HG03103 (cell line): ENCODE measurements around the gene CUEDC2.

Experiments
- ATAC-seq: cut with Tn5 transposase; IDR thresholded peaks from one replicate; pipeline ENCODE4 v1.9.1; 2021; ENCODE audit warnings: low read depth; ENCODE audit not compliant: unreplicated experiment

CUEDC2 gene

DNA sequence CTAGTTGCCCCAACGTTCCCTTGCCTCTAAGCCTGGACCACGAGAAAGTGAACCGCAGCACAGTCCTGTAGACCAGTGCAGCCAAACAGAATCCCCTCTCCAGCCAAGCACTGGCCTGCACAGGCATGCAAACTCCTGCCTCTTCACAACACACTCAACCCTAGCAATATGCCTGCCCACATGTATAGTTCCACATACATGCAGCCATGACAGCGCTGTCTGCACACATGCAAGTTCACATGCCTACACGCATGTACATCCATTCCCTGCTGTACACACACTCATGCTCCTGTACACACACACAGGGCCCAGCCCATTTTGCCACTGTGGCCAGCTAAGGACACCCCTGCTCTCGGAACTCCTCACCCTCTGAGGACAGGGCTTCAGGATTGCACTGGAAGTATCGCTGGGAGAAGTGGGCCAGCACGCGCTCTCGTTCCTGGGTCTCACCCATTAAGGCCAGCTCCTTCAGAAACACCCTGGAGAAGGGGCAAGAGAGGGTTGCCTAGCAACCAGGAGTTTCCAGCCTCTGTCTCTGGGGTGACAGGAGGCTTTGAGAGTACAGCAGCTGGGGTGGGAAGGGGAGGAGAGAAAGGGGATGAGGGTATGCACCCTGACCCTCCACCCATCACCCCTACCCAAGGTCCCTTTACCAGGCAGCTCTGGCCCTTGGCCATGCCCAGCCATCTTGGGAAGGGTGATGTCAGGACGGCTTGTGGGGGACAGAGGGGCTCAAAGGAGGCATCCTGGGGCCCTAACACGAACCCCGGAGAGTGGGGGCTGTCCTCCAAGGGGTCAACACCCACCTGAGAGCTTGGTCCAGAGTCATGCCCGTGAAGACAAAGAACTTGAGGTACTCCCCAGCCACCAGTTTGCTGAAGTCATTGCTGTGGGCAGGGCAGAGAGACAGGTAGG is 20.8 kb downstream of the CUEDC2 start:
- no peak for ATAC-seq

DNA sequence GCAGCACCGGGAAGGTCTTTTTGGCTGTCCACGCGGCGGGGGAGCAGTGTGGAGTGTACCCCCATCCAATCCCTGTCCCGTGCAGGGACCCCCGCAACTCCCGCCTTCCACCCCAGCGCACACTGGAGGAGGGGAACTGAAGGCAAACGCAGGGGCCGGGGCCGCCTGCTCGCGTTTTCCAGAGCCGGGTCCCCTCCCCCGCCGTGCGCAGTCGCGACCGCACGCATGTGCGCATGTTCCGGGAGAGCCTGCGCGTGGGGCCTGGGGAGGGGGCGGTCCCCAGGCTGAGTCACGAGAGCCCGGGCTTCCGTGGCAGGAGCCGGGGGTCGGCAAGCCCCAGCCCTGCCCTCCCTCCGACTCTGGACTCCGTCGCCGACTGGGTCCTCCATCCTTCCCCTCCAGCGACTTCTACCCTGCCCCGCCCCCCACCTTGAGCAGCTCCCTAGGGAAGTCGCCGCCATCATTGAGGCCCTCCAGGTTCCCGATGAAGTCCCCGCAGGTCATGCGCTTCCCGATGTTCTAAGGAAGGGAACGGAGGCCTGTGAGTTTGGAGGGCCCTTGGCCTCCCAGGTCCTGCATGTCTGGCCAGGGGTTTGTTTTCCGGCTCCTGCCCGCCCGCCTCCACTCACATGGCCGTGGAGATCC is 21.8 kb downstream of the CUEDC2 start:
- ATAC-seq: no peak

DNA sequence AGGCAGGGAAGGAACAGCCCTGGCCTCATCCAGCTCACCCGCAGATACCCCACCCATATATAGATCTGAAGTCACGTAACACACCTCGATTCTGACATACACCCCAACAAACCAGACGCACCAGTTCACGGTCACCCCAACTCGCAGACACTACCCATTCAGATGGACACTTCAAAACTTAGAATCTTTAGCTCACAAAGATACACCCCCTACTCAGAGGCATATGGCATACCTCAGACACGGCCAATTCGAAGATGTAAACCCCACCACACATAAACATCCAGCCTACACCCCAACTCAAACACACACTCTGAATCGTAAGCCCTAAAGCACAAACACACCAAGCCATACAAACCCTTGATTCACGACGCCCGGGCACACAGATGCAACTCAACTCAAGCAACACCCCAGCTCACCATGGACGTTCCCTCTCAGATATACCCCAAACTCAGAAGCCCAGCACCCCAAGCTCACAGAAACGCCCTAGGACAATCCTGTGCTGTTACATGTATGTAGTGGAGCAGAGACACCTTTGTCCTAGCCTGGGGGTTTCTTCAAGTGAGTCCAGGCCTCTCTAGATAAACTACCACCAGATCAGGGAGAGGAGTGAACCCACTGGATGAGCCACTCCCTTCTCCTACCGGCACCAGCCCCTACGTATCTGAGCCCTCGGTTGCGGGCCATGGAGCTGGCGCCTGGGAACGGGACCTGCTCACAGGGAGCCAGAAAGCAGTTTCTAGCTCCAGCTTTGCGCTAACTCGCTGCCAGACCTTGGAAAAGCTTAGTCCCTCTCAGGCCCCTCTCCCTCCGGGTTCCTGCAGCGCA is 22.6 kb downstream of the CUEDC2 start:
- no peak for ATAC-seq

DNA sequence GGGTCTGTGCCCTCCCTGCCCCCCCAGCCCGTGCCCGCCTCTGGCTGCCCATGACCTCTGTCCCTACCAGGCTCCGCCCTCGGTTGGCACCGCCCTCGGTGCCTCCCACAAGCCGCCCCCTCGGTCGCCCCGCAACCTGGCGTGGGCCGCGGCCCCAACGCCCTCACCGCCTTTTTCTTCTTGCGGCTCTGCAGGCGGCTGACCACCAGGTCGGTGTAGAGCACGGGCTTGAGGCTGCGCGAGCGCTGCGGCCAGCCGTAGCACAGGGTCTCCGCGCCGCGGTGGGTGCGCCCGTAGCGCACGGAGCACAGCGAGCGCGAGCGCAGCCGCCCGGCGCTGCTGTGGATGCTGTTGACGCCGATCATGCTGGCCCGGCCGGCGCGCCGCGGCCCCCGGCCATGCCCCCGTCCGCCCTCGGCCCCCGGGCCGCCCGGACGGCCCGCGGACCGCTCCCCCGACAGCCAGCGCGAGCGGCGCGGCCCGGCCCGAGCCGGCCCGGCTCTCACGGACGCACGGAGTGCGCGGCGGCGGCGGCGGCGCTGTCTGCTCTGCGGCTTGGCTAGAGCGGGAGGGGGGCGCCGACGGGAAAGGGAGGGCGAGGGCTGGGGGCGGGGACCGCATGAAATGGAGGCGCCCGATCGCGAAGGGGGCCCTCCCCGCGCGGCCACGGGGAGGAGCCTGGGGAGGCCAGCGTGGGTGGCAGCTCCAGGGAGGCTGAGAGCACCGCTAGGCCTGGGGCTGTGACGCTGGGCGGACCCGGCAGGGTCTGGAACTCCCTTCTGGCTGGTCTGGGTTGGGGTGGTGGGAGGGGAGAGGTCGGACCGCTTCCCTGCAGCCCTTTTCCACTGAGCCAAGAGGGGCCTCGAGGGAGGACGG is 23.4 kb downstream of the CUEDC2 start:
- no peak for ATAC-seq

DNA sequence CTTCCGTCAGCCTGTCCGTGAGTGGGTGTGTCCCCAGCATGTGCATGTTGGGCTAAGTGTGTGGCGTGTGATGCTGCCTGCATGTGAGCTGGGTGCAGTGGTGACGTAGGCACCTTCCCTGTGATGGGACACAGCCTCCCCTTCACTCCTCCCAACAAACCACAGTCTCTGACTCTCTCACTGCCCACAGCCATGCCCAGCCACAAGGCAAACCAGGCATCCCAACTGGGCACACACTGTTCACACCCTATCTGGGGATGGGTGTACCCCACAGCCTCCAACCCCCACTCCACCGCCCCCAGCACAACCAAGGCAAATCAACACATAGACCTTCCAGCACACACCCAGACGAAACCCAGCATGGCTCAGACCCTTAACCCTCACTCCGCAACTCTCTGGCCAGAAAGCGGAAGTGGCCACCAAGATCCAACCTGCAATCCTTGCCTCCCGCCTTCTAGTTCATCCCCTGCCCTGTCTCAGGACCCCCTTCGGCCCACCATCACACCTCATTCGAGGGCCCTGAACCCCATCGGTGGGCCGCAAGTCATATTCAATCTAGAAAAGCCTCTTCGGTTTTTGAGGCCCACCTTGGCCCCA is 24.1 kb downstream of the CUEDC2 start:
- ATAC-seq: no peak

DNA sequence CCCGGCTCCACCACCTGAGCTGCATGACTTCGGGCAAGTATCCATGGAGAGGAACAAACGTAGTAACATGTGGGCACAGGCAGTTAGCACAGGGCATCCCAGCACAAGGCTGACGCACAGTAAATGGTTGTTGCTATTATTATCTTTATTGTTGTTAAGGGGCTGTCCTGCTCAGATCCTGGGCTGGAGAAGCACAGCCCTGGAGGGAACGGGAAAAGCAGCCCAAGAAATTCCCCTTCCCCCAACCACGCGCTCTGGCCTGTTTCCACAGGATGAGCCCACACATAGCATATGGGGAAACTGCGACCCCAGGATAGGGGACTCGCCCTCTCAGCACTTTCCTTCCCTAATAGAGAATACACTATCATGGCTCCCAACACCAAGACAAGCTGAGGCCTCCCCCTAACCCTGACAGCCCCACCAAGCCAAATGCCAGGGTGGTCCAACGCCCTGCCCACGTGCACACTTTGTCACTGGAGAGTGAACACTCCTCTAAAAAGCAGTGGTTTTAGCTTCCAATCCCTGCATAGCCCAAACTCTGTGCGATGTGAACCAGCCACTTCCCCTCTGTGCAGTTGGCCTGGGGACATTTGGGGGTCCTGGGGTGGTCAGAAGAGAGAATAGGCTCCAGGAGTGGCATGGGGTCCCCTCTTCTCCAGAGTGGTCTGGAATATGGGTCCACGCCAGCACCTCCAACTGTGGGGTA is 24.8 kb downstream of the CUEDC2 start:
- no peak for ATAC-seq

DNA sequence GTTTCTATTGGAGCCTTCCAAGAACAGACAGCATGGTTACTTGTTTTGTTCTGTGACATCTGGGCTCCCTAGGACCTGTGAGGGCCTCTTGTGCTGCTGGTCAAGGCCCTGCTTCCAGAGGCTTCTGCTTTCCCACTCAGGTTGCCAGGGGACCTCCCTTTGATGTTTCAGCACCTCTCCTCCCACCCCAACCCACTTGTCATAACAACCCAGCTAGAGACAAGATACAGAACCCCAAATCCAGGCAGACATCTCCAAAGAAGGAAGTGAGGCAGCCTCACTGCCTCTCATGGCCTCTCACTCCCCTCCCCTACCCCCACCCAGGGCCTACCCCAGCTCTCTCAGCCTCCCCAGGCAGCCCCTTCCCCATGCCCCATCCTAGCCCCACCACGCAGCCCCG is 25.6 kb downstream of the CUEDC2 start:
- no peak for ATAC-seq

DNA sequence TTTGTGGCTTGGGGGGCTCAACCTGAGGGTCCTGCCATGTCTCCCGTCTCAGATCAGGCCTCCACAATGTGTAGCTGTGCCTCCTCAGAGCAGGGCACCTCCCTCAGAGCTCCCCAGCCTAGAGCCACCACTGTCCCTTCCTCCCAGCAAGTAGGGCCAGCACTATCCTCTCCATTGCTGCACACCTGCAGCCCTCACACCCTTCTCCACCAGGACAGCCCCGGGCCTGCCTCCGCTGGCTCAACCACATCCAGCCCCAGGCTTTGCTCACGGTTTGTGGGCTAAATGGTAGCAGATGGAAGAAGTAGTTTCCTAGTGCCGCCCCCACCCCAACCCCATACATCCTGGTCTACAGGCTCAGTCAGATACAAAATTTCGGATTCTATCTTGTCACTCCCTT is 26.7 kb downstream of the CUEDC2 start:
- ATAC-seq: no peak

DNA sequence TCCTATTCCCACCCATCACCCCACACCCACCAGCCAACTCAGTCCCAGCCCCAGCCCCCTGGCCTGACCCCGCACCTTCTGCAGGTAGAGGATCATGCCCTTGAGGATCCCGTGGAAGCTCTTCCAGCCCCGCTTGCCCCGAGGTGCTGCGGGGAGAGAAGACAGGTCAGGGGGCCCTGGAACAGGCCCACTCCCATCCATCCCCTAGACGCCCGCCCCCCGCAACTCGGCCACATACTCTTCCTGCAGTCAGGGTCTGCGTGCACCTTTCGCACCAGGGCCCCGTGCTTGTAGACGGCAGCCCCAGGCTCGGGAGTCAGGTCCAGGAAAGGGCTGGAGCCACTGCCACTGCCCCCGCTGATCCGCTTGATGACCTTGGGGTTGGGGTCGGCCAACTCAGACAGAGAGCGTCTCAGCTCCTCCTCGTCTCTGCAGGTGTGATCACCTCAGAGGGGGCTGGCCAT is 27.2 kb downstream of the CUEDC2 start:
- no peak for ATAC-seq

DNA sequence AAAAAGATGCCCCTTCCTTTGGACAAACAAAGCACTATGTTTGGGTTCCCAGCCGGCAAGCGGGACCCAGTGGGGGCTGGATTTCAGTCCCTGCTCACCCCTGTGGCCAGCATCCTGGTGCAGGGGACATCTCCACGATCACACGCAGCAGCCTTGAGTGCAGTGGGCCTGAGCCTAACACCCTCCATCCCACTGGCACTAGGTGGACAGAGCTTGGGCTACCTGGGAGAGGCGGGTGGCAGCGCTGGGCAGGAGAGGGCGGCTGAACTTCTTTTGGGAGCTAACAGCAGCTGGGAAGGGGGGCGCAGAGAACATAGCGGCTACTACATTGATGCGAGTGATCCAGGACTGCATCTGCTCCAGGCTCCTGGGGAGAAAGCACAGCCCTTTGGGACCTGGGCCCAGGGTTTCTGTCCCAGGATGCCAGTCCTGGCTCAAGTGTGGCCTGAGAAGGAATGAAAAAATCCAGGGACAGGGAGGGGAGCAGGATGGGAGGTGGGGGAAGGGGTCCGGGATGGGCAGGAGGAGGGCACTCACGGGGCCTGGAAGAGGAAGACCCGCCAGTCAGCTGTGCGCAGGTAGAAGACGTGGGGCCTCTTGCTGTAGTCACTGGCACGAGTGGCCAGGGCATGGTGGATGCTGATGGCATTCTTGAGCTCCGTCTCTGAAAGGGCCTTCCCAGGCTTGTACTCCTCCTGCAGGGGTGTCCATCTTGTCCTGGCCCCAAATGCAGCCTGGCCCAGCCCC is 27.8 kb downstream of the CUEDC2 start:
- ATAC-seq: no peak

DNA sequence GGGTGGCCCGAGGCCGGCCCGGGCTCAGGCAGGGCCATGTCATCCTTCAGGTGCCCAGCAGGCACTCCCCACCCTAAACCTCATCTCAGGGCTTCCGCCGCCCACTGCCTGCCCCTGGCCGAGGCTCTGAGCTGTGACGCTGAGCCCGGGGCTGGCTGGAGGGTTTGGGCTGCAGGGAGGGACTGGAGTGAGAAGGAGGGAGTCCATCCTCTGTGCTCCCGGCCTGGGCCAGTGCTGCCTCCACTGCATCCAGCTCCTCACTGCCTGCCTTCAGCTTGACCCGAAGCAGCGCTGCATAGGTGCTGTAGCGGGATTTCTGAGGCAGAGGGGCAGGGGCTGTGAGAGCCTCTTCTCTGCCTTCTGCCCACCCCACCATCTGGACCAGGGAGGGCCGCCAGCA is 29.3 kb downstream of the CUEDC2 start:
- no peak for ATAC-seq

DNA sequence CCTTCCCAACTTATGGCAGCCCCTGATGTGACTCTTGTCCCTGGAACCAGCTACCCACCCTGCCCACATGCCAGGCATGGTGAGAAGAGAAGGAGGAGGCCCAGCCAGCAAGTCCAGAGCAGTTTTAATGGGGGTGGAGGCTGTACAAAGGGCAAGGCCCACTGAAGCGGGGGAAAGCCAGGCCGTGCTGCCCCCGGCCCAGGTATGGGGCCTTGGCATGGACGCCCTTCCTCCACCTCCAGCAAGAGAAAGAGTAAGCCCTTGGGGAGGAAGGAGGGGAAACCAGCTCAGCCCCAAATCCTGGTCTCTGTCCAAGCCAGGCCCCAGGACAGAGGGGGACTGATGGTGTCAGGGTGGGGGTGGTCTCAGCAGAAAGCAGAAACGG is 29.9 kb downstream of the CUEDC2 start:
- no peak for ATAC-seq

DNA sequence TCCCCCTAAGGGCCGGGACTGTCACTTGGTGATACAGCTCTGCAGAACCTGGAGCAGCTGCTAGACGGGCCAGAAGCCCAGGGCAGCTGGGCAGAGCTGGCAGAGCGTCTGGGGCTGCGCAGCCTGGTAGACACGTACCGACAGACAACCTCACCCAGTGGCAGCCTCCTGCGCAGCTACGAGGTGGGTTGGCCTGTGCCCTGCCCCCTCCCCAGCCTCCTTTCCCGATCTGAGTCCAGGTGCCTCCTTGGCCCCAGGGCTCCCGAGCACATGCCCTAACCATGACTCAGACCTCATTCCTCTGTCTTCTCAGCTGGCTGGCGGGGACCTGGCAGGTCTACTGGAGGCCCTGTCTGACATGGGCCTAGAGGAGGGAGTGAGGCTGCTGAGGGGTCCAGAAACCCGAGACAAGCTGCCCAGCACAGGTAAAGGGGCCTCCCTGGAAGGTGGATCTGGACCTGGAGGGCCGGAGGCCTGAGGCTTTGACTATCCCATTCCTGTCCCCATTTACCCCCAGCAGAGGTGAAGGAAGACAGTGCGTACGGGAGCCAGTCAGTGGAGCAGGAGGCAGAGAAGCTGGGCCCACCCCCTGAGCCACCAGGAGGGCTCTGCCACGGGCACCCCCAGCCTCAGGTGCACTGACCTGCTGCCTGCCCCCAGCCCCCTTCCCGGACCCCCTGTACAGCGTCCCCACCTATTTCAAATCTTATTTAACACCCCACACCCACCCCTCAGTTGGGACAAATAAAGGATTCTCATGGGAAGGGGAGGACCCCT is 30.5 kb downstream of the CUEDC2 start:
- no peak for ATAC-seq

DNA sequence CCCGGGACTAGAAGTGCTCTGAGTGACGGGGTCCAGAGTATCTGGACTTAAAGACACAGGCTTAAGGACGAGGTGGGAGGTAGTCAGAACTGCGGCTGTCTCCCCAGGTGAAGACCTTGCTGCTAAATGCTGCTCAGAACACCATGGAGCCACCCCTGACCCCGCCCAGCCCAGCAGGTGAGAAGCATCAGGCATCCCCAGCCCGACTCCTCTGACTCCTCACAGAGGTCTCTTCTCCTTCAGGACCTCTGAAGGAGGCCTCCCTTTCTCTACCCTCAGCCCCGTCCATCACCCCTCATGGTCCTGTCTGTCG is 31.1 kb downstream of the CUEDC2 start:
- no peak for ATAC-seq

DNA sequence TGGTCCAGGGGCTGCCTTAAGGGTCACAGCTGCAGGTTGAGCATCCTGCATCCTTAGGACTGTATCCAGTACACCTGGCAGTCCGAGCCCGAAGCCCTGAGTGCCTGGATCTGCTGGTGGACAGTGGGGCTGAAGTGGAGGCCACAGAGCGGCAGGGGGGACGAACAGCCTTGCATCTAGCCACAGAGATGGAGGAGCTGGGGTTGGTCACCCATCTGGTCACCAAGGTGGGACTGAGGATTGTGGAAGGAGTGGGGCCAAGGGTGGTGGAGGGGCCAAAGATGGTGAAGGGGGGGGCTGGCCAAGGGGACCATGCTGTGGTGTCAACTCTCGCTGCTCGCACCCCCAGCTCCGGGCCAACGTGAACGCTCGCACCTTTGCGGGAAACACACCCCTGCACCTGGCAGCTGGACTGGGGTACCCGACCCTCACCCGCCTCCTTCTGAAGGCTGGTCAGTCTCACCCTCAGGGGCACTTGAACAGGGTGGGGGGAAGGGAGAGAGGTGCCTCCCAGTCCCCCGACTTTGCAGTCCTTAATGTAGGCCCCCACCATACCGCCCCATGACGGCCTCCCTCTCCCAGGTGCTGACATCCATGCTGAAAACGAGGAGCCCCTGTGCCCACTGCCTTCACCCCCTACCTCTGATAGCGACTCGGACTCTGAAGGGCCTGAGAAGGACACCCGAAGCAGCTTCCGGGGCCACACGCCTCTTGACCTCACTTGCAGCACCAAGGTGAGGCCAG is 31.6 kb downstream of the CUEDC2 start:
- ATAC-seq: no peak

DNA sequence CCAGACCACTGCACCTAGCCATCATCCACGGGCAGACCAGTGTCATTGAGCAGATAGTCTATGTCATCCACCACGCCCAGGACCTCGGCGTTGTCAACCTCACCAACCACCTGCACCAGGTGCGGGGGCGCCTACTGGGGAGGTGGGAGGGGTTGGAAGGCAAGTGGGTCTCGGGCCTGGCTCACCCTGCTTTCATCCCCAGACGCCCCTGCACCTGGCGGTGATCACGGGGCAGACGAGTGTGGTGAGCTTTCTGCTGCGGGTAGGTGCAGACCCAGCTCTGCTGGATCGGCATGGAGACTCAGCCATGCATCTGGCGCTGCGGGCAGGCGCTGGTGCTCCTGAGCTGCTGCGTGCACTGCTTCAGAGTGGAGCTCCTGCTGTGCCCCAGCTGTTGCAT is 32.3 kb downstream of the CUEDC2 start:
- no peak for ATAC-seq
